Hepatocyte (in vitro differentiated cells): ENCODE measurements around the gene ARRB2. TPM values are rescaled to one million over a fixed set of nuclear protein-coding genes. Genes with fewer than 3 reads are reported as not detected.
"Not testable (repeated sequence)": the region's sequence is repeated elsewhere in the genome, so short reads cannot be mapped to it uniquely, and the experiment has no call there.

Source experiments
- DNase-seq: peaks from one replicate; pipeline ENCODE4 v3.0.0-alpha.2; 2016; ENCODE audit warnings: low spot score
- H2AFZ ChIP-seq: fragments of 200-600 bp; sonication (generic); 2 replicates; pipeline ENCODE4 v1.6.0; 2016; ENCODE audit warnings: antibody characterized with exemption, mild to moderate bottlenecking
- H3K27ac ChIP-seq: fragments of 200-600 bp; sonication (generic); 2 replicates; pipeline ENCODE4 v1.5.1; 2016; ENCODE audit warnings: mild to moderate bottlenecking
- H3K27me3 ChIP-seq: fragments of 200-600 bp; sonication (generic); 2 replicates; pipeline ENCODE4 v1.6.1; 2016
- H3K36me3 ChIP-seq: fragments of 200-600 bp; sonication (generic); replicated peaks from 2 replicates; pipeline ENCODE4 v1.5.1; 2016; ENCODE audit warnings: low read depth; ENCODE audit not compliant: insufficient read depth
- H3K4me1 ChIP-seq: fragments of 200-600 bp; sonication (generic); 2 replicates; pipeline ENCODE4 v1.5.1; 2016; ENCODE audit warnings: mild to moderate bottlenecking, moderate library complexity; ENCODE audit not compliant: insufficient read depth
- H3K4me2 ChIP-seq: fragments of 200-600 bp; sonication (generic); 2 replicates; pipeline ENCODE4 v1.6.0; 2016
- H3K4me3 ChIP-seq: fragments of 200-600 bp; sonication (generic); 2 replicates; pipeline ENCODE4 v1.5.1; 2016; ENCODE audit warnings: mild to moderate bottlenecking
- H3K79me2 ChIP-seq: fragments of 200-600 bp; sonication (generic); 2 replicates; pipeline ENCODE4 v1.6.0; 2017; ENCODE audit warnings: mild to moderate bottlenecking
- H3K9me2 ChIP-seq: fragments of 200-600 bp; sonication (generic); replicated peaks from 2 replicates; pipeline ENCODE4 v1.6.0; 2017; ENCODE audit warnings: mild to moderate bottlenecking; ENCODE audit not compliant: insufficient read depth
- H3K9me3 ChIP-seq: fragments of 200-600 bp; sonication (generic); 2 replicates; pipeline ENCODE4 v1.5.1; 2016; ENCODE audit warnings: low read depth, mild to moderate bottlenecking
- H4K20me1 ChIP-seq: fragments of 200-600 bp; sonication (generic); 2 replicates; pipeline ENCODE4 v1.6.0; 2016; ENCODE audit warnings: mild to moderate bottlenecking; ENCODE audit not compliant: insufficient read depth, poor library complexity, severe bottlenecking
- EZH2 ChIP-seq: fragments of 200-600 bp; sonication (generic); IDR thresholded peaks from 2 replicates; pipeline ENCODE4 v1.6.1; 2016; ENCODE audit warnings: antibody characterized with exemption, mild to moderate bottlenecking, borderline replicate concordance
- EZH2phosphoT487 ChIP-seq: fragments of 200-600 bp; sonication (generic); IDR thresholded peaks from one replicate; pipeline ENCODE4 v1.6.1; 2018; ENCODE audit warnings: antibody characterized with exemption, mild to moderate bottlenecking, low read depth, moderate library complexity; ENCODE audit not compliant: unreplicated experiment, severe bottlenecking
- WGBS: methylation state at CpG from one replicate; pipeline ENCODE4 v1.1.6; 2016; ENCODE audit warnings: low lambda C conversion rate; ENCODE audit errors: missing lambda C conversion rate; 5-methylcytosine and 5-hydroxymethylcytosine counted together
- polyA plus RNA-seq: library from polyadenylated mRNA; unstranded; fragments of >200 nt; fragmentation: Nextera tagmentation; extraction: Ambion mirVana; gene quantifications from 2 replicates; pipeline ENCODE4 v1.2.1, GENCODE V29; 2016
- total RNA-seq: library from RNA; depleted of rRNA; stranded (reverse); fragments of >200 nt; gene quantifications from 2 replicates; pipeline ENCODE4 v1.2.3, GENCODE V29; 2014
- TF ChIP-seq, protein P1 (sequence below): fragments of 200-600 bp; sonication (generic); IDR thresholded peaks from 2 replicates; pipeline ENCODE4 v1.5.1; 2016; ENCODE audit warnings: antibody characterized with exemption, mild to moderate bottlenecking; ENCODE audit not compliant: poor library complexity

Gene ARRB2
- total and polyA plus RNA-seq, 2 experiments from 2014 or later: 15.3 to 20.0 TPM

GRCh38 chr17:4675791-4676190 is 34.6 kb upstream of the ARRB2 start:
- no peaks in the 10 kb centered on the region for H4K20me1 ChIP-seq
- H3K79me2 ChIP-seq: no peaks in the 10 kb centered on the region
- H2AFZ ChIP-seq: no peak overlapping the region
- no peaks in the 10 kb centered on the region for H3K36me3 ChIP-seq
- no peak for DNase-seq
- TF ChIP-seq EZH2 (no peak), EZH2phosphoT487 (no peak)
- TF ChIP-seq, protein P1, sequence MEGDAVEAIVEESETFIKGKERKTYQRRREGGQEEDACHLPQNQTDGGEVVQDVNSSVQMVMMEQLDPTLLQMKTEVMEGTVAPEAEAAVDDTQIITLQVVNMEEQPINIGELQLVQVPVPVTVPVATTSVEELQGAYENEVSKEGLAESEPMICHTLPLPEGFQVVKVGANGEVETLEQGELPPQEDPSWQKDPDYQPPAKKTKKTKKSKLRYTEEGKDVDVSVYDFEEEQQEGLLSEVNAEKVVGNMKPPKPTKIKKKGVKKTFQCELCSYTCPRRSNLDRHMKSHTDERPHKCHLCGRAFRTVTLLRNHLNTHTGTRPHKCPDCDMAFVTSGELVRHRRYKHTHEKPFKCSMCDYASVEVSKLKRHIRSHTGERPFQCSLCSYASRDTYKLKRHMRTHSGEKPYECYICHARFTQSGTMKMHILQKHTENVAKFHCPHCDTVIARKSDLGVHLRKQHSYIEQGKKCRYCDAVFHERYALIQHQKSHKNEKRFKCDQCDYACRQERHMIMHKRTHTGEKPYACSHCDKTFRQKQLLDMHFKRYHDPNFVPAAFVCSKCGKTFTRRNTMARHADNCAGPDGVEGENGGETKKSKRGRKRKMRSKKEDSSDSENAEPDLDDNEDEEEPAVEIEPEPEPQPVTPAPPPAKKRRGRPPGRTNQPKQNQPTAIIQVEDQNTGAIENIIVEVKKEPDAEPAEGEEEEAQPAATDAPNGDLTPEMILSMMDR: no peak
- peaks cover 11% of the 10 kb centered on the region for H3K4me1 ChIP-seq
- H3K4me2 ChIP-seq: no peak overlapping the region
- H3K4me3 ChIP-seq: no peak overlapping the region
- H3K9me3 ChIP-seq: no peaks in the 10 kb centered on the region
- over 99% methylated on average over 10 of the region's 10 CpGs for WGBS
- H3K27ac ChIP-seq: no peak overlapping the region
- H3K9me2 ChIP-seq: no peaks in the 10 kb centered on the region
- no peaks in the 10 kb centered on the region for H3K27me3 ChIP-seq

DNA sequence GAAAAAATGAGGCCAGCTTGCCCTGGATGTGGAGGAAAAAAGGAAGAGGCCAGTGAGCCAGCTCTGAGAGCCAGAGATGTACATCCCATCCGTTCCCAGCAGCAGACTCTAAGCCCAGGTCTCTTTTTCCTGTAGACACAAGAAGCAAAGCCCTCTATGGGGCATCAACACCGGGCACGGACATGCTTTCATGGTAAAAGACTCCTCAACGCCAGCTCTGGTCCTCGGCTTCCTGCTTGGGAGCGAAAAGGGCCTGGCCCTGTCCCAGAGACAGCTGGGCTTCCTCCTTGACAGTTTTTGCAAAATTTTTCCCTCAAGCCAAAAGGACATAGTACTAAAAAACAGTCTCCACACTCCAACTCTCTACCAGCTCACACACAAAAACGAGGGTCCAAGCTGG is 33.6 kb upstream of the ARRB2 start:
- 80% methylated on average over 7 of the region's 7 CpGs for whole genome bisulfite sequencing
- H3K4me2 ChIP-seq: no peak overlapping the region
- H3K36me3 ChIP-seq: no peaks in the 10 kb centered on the region
- H3K9me2 ChIP-seq: no peaks in the 10 kb centered on the region
- H2AFZ ChIP-seq: no peak overlapping the region
- no peak overlapping the region for H3K4me3 ChIP-seq
- H3K4me1 ChIP-seq: peaks cover 11% of the 10 kb centered on the region
- no peaks in the 10 kb centered on the region for H3K27me3 ChIP-seq
- no peak for DNase-seq
- H4K20me1 ChIP-seq: no peaks in the 10 kb centered on the region
- no peaks in the 10 kb centered on the region for H3K79me2 ChIP-seq
- TF ChIP-seq EZH2phosphoT487 (no peak), EZH2 (no peak)
- no peaks in the 10 kb centered on the region for H3K9me3 ChIP-seq
- no peak overlapping the region for H3K27ac ChIP-seq

GRCh38 chr17:4678448-4679026 is 31.9 kb upstream of the ARRB2 start:
- no peak overlapping the region for H2AFZ ChIP-seq

GRCh38 chr17:4679658-4680057 is 30.8 kb upstream of the ARRB2 start:
- no peak overlapping the region for H2AFZ ChIP-seq
- H3K79me2 ChIP-seq: no peaks in the 10 kb centered on the region
- 29% methylated on average over 7 of the region's 7 CpGs for WGBS
- H4K20me1 ChIP-seq: no peaks in the 10 kb centered on the region
- H3K4me2 ChIP-seq: no peak overlapping the region
- peak overlapping the region; percentile 71 for H3K27ac ChIP-seq
- no peak overlapping the region for H3K4me3 ChIP-seq
- peaks cover 11% of the 10 kb centered on the region for H3K4me1 ChIP-seq
- TF ChIP-seq EZH2 (no peak), EZH2phosphoT487 (no peak)
- TF ChIP-seq, protein P1: no peak
- H3K9me2 ChIP-seq: no peaks in the 10 kb centered on the region
- peak; percentile 83 for DNase-seq
- no peaks in the 10 kb centered on the region for H3K9me3 ChIP-seq
- H3K27me3 ChIP-seq: no peaks in the 10 kb centered on the region
- no peaks in the 10 kb centered on the region for H3K36me3 ChIP-seq

More at GRCh38 chr17:4678448-4679026, 31.9 kb upstream of the ARRB2 start:
- Histone ChIP-seq H3K79me2 (no peaks in the 10 kb centered on the region), H3K4me2 (no peak overlapping the region), H3K36me3 (no peaks in the 10 kb centered on the region), H3K4me1 (peaks cover 11% of the 10 kb centered on the region), H4K20me1 (no peaks in the 10 kb centered on the region), H3K27ac (peak overlapping the region; percentile 18), H3K9me2 (no peaks in the 10 kb centered on the region), H3K9me3 (no peaks in the 10 kb centered on the region), H3K4me3 (no peak overlapping the region), H3K27me3 (no peaks in the 10 kb centered on the region)
- TF ChIP-seq, protein P1: no peak
- TF ChIP-seq EZH2: no peak
- TF ChIP-seq EZH2phosphoT487: no peak
- peak; percentile 33 for DNase-seq
- WGBS: 41% methylated on average over 14 of the region's 14 CpGs

DNA sequence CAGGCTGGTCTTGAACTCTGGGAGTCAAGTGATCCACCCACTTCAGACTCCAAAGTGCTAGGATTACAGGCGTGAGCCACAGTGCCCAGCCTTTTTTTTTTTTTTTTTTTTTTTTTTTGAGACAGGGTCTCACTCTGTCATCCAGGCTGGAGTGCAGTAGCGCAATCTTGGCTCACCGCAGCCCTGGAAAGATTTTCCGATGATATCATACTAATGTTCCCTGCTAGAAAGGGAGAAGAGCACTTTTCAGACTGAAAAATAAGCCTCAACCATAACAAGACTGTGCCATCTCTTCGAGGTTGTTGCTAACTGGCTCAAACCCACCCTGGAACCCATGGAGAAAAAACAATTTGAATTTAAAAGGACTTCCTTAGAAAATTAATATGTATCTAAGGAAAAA is 26.7 kb upstream of the ARRB2 start:
- not testable (repeated sequence) for H3K4me2 ChIP-seq, H4K20me1 ChIP-seq, H3K36me3 ChIP-seq, H3K4me3 ChIP-seq, H3K9me3 ChIP-seq, H3K4me1 ChIP-seq, DNase-seq, H3K27ac ChIP-seq, H2AFZ ChIP-seq, H3K9me2 ChIP-seq, H3K27me3 ChIP-seq
- peaks cover 18% of the 10 kb centered on the region for H3K79me2 ChIP-seq
- WGBS: 86% methylated on average over 5 of the region's 5 CpGs

DNA sequence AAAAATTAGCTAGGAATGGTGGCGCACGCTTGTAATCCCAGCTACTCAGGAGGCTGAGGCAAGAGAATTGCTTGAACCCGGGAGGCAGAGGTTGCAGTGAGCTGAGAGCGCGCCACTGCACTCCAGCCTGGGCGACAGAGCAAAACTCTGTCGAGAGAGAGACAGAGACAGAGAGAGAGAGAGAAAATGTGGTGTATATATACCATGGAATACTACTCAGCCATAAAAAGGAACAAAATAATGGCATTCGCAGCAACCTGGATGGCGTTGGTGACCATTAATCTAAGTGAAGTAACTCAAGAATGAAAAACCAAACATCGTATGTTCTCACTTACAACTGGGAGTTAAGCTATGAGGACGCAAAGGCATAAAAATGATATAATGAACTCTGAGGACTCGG is 20.6 kb upstream of the ARRB2 start:
- not testable (repeated sequence) for H2AFZ ChIP-seq, H3K4me2 ChIP-seq, H3K27ac ChIP-seq, H3K9me3 ChIP-seq, H3K4me3 ChIP-seq, H3K36me3 ChIP-seq, H3K9me2 ChIP-seq, H3K27me3 ChIP-seq, H3K4me1 ChIP-seq, DNase-seq
- 91% methylated on average over 12 of the region's 12 CpGs for WGBS
- Histone ChIP-seq H4K20me1 (peaks cover 16% of the 10 kb centered on the region), H3K79me2 (peaks cover 68% of the 10 kb centered on the region)
